Mucosa of descending colon (tissue), 3 donors: ENCODE data around the gene BCL11A. TPM values are rescaled to one million over a fixed set of nuclear protein-coding genes. Genes with fewer than 3 reads are reported as not detected.

ENCODE experiments used
- ATAC-seq: fragments of 200-7000 bp; cut with Tn5 transposase; one replicate; pipeline ENCODE4 v1.9.1; 2020; ENCODE audit warnings: mild to moderate bottlenecking, moderate library complexity
- DNase-seq, 3 donors: peaks; one replicate each; pipeline ENCODE4 v3.0.0-alpha.2; 2020
- H3K36me3 ChIP-seq: fragments of 200-600 bp; one replicate; pipeline ENCODE4 v1.8.0; 2021; ENCODE audit warnings: low read depth, mild to moderate bottlenecking
- H3K4me1 ChIP-seq: fragments of 200-600 bp; one replicate; pipeline ENCODE4 v1.8.0; 2021; ENCODE audit warnings: low read depth, mild to moderate bottlenecking
- H3K4me3 ChIP-seq: fragments of 200-600 bp; one replicate; pipeline ENCODE4 v1.8.0; 2021; ENCODE audit warnings: mild to moderate bottlenecking
- H3K9me3 ChIP-seq: fragments of 200-600 bp; one replicate; pipeline ENCODE4 v1.8.0; 2021; ENCODE audit warnings: mild to moderate bottlenecking
- CTCF ChIP-seq: fragments of 200-600 bp; IDR thresholded peaks from one replicate; pipeline ENCODE4 v1.8.0; 2022; ENCODE audit warnings: antibody characterized with exemption, mild to moderate bottlenecking
- intact Hi-C, 2 donors: fragments of 100-400 bp; cut with DNase I in 1 of 2; cut with micrococcal nuclease in 1 of 2; formaldehyde crosslinking; loops; one replicate each; pipeline versions ENCODE4 v1.11.0 to v1.11.1; 2022; cut with DNase I, micrococcal nuclease
- total RNA-seq, 3 donors: library from RNA; stranded (reverse); fragmentation: NEBNext Ultra II Directional in 2 of 3; extraction: Animal tissue kit (Norgen Biotek cat#: 25700) in 2 of 3; gene quantifications; one replicate each; pipeline versions ENCODE4 v1.2.1 to v1.2.4, GENCODE V29; 2021 to 2023
- donor health status: DM: no; HTN: no; CAD: no; lungs with moderate emphysema.
- donor health status: DM: no; HTN: no; CAD: no.
- donor health status: DM: no; HTN: yes; CAD: no.

Gene BCL11A
- total RNA-seq, 3 donors from 2014 or later, result 22.8 to 59.6 (median 40.7) TPM

- ATAC-seq (no peak), DNase-seq (no peak)
- intact Hi-C loops, result no loop called here
- Histone ChIP-seq H3K36me3 (no peaks in the 10 kb centered on the region), H3K4me1 (peaks cover 35% of the 10 kb centered on the region), H3K9me3 (no peaks in the 10 kb centered on the region), H3K4me3 (no peak overlapping the region)
- TF ChIP-seq CTCF, result no peak
Observed at GRCh38 chr2:60529136-60529784, 24.2 kb downstream of the BCL11A start.

GRCh38 chr2:60528281-60529020, 25.0 kb downstream of the BCL11A start:
- Histone ChIP-seq H3K36me3 (no peaks in the 10 kb centered on the region), H3K9me3 (no peaks in the 10 kb centered on the region), H3K4me3 (no peak overlapping the region), H3K4me1 (peaks cover 31% of the 10 kb centered on the region)
- intact Hi-C loops, result no loop called here
- DNase-seq (no peak), ATAC-seq (no peak)
- no peak for TF ChIP-seq CTCF

DNA sequence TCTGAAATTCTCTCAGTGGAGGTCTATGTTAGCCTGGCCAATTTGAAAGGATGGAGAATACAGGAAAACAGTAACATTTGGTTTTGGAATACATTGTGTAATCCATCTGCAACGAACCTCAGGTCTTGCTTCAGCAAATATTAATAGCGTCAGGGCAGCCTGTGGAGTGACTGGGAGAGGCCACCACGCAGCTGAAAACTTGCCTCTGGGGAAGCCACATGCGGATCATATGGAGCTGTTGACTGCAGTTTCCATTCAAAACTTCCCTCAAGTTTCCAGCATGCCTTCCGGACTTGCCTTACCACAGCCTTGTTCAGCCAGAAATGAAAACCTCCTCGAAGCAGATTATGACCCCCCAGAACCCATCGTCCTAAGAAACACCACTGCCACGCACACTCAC, 25.7 kb downstream of the BCL11A start:
- DNase-seq (no peak), ATAC-seq (no peak)
- no peaks in the 10 kb centered on the region for H3K9me3 ChIP-seq
- H3K4me3 ChIP-seq, result no peak overlapping the region
- intact Hi-C loops, result no loop called here
- peaks cover 25% of the 10 kb centered on the region for H3K4me1 ChIP-seq
- no peak for TF ChIP-seq CTCF
- no peaks in the 10 kb centered on the region for H3K36me3 ChIP-seq

DNA sequence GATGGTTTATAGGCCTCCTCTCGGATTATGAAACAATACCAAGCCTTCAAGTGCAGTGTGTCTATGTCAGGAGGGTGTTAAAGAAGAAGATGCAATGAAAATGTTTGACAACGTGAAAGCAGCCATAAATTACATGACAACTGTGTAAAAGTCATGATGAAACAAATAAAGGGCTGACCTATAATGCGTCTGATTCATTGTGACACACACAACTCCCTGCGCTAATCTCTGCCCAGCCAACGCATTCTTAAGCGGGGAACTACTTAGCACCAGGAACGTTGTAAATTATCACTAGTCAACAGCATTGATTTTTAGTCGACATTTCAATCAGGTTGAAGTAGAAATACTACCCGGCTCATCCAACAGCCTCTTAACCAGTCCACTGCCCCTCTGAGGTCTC, 26.8 kb downstream of the BCL11A start:
- H3K9me3 ChIP-seq, result no peaks in the 10 kb centered on the region
- ATAC-seq, result no peak

DNA sequence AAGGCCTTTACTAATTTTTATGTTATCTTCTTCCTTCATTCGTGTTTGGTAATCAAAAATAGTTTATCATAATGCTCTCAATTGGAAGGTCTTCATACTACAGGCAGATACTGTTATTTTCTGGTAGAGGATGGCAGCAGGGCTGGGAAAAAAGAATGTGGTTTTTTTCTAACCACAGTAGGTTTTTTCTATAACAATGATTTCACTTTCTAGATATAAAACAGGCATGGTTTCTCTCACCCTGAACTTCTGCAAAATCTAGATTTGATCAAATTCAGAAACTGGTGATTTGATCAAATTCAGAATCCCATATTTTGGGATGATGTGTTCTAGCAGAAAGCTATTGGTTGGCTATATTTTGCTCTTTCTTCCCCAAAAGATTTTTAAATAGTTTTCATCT, 27.6 kb downstream of the BCL11A start:
- DNase-seq (no peak), ATAC-seq (no peak)
- intact Hi-C loops, result no loop called here
- Histone ChIP-seq H3K36me3 (no peaks in the 10 kb centered on the region), H3K4me1 (peaks cover 15% of the 10 kb centered on the region), H3K9me3 (no peaks in the 10 kb centered on the region), H3K4me3 (no peak overlapping the region)
- TF ChIP-seq CTCF, result no peak

More for the DNA sequence above, 26.8 kb downstream of the BCL11A start:
- peaks cover 21% of the 10 kb centered on the region for H3K4me1 ChIP-seq
- H3K36me3 ChIP-seq, result no peaks in the 10 kb centered on the region
- intact Hi-C loops, result no loop called here
- H3K4me3 ChIP-seq, result no peak overlapping the region
- no peak for TF ChIP-seq CTCF
- DNase-seq, result no peak
